ACC112 (cell line): ENCODE results near the gene ZNF200.
"Not testable (repeated sequence)": the region's sequence is repeated elsewhere in the genome, so short reads cannot be mapped to it uniquely, and the experiment has no call there.

ENCODE experiments used
- H2AFZ ChIP-seq: fragments of 200-600 bp; sonication (generic); one replicate; pipeline ENCODE4 v1.6.0; 2017; ENCODE audit warnings: antibody characterized with exemption, low read length; ENCODE audit not compliant: unreplicated experiment
- H3K27ac ChIP-seq: fragments of 200-600 bp; sonication (generic); 2 replicates; pipeline ENCODE4 v1.5.1; 2014; ENCODE audit warnings: low read depth, mild to moderate bottlenecking, antibody characterized with exemption, low read length, moderate library complexity
- H3K27me3 ChIP-seq: fragments of 200-600 bp; sonication (generic); 2 replicates; pipeline ENCODE4 v1.6.1; 2014; ENCODE audit warnings: mild to moderate bottlenecking, antibody characterized with exemption, low read length, moderate library complexity, mixed read lengths; ENCODE audit not compliant: insufficient read depth
- H3K36me3 ChIP-seq: fragments of 200-600 bp; sonication (generic); 2 replicates; pipeline ENCODE4 v1.6.1; 2016; ENCODE audit warnings: mild to moderate bottlenecking, antibody characterized with exemption, low read length, moderate library complexity, mixed read lengths; ENCODE audit not compliant: insufficient read depth
- H3K4me1 ChIP-seq: fragments of 200-600 bp; sonication (generic); one replicate; pipeline ENCODE4 v1.6.1; 2016; ENCODE audit warnings: low read length, mixed read lengths; ENCODE audit not compliant: insufficient read depth, unreplicated experiment, control insufficient read depth
- H3K4me3 ChIP-seq: fragments of 200-600 bp; sonication (generic); 2 replicates; pipeline ENCODE4 v1.5.1; 2014; ENCODE audit warnings: mild to moderate bottlenecking, low read depth, low read length
- H3K79me2 ChIP-seq: fragments of 200-600 bp; sonication (generic); one replicate; pipeline ENCODE4 v1.6.0; 2016; ENCODE audit warnings: low read length; ENCODE audit not compliant: control insufficient read depth, unreplicated experiment, insufficient read depth

Gene ZNF200

GRCh38 chr16:3270718-3271117 is 35.8 kb upstream of the ZNF200 start:
- not testable (repeated sequence) for H3K36me3 ChIP-seq, H3K4me3 ChIP-seq, H2AFZ ChIP-seq, H3K27me3 ChIP-seq, H3K79me2 ChIP-seq, H3K4me1 ChIP-seq, H3K27ac ChIP-seq

- H3K4me3 ChIP-seq = no peak overlapping the region
- H3K4me1 ChIP-seq = no peaks in the 10 kb centered on the region
- H3K36me3 ChIP-seq = no peaks in the 10 kb centered on the region
- H3K79me2 ChIP-seq = peaks cover 3% of the 10 kb centered on the region
- H2AFZ ChIP-seq = no peak overlapping the region
- no peaks in the 10 kb centered on the region for H3K27me3 ChIP-seq
- H3K27ac ChIP-seq = no peak overlapping the region
Observed at GRCh38 chr16:3268294-3268693, 33.3 kb upstream of the ZNF200 start.

GRCh38 chr16:3266873-3267537 is 32.0 kb upstream of the ZNF200 start:
- Histone ChIP-seq H3K27me3 (no peaks in the 10 kb centered on the region), H2AFZ (no peak overlapping the region), H3K36me3 (no peaks in the 10 kb centered on the region), H3K4me1 (no peaks in the 10 kb centered on the region), H3K27ac (no peak overlapping the region), H3K4me3 (no peak overlapping the region), H3K79me2 (peaks cover 3% of the 10 kb centered on the region)

- Histone ChIP-seq H3K4me1 (peaks cover 1% of the 10 kb centered on the region), H3K27me3 (no peaks in the 10 kb centered on the region), H3K36me3 (no peaks in the 10 kb centered on the region), H3K4me3 (peak overlapping the region; percentile 79), H2AFZ (peak overlapping the region; percentile 71), H3K79me2 (peaks cover 3% of the 10 kb centered on the region), H3K27ac (peak overlapping the region; percentile 98)
Observed at GRCh38 chr16:3264137-3265036, 29.4 kb upstream of the ZNF200 start.

GRCh38 chr16:3262517-3262916 is 27.6 kb upstream of the ZNF200 start:
- no peak overlapping the region for H3K27ac ChIP-seq
- peaks cover 6% of the 10 kb centered on the region for H3K4me1 ChIP-seq
- H3K36me3 ChIP-seq = no peaks in the 10 kb centered on the region
- no peak overlapping the region for H2AFZ ChIP-seq
- no peaks in the 10 kb centered on the region for H3K27me3 ChIP-seq
- H3K4me3 ChIP-seq = peak overlapping the region; percentile 79
- H3K79me2 ChIP-seq = peaks cover 3% of the 10 kb centered on the region

GRCh38 chr16:3259836-3260235 is 24.9 kb upstream of the ZNF200 start:
- Histone ChIP-seq H3K79me2 (no peaks in the 10 kb centered on the region), H3K4me1 (peaks cover 14% of the 10 kb centered on the region), H3K4me3 (no peak overlapping the region), H3K27me3 (no peaks in the 10 kb centered on the region), H3K27ac (no peak overlapping the region), H3K36me3 (no peaks in the 10 kb centered on the region), H2AFZ (no peak overlapping the region)

GRCh38 chr16:3256866-3257465 is 22.0 kb upstream of the ZNF200 start:
- Histone ChIP-seq H3K4me1 (peaks cover 14% of the 10 kb centered on the region), H3K27me3 (no peaks in the 10 kb centered on the region), H3K4me3 (no peak overlapping the region), H3K79me2 (no peaks in the 10 kb centered on the region), H3K27ac (peak overlapping the region; percentile 48; the same call in 1 of the 2 replicates), H2AFZ (no peak overlapping the region), H3K36me3 (no peaks in the 10 kb centered on the region)

GRCh38 chr16:3256146-3256865 is 21.3 kb upstream of the ZNF200 start, which contains the start of gene MEFV:
Gene MEFV, minus strand, starts transcription at chr16:3256633. Its CDS starts 46 bp downstream, at chr16:3256587.
- no peak within 1 kb of the TSS for H3K4me3 ChIP-seq

GRCh38 chr16:3254309-3254708 is 19.4 kb upstream of the ZNF200 start:
- H3K79me2 ChIP-seq = no peaks in the 10 kb centered on the region
- H3K27me3 ChIP-seq = 0 out of 2 replicates have a peak, but pooled peaks cover 7% of the 10 kb centered on the region
- peaks cover 12% of the 10 kb centered on the region for H3K4me1 ChIP-seq
- no peak overlapping the region for H3K4me3 ChIP-seq
- H3K36me3 ChIP-seq = no peaks in the 10 kb centered on the region
- H3K27ac ChIP-seq = no peak overlapping the region
- no peak overlapping the region for H2AFZ ChIP-seq

More at GRCh38 chr16:3256146-3256865, 21.3 kb upstream of the ZNF200 start, which contains the start of gene MEFV:
- Histone ChIP-seq H3K36me3 (no peaks in the 10 kb centered on the region), H2AFZ (no peak within 1 kb of the TSS), H3K4me1 (peaks cover 14% of the 10 kb centered on the region), H3K27ac (peak within 1 kb of the TSS; percentile 48; the same call in 1 of the 2 replicates), H3K27me3 (no peaks in the 10 kb centered on the region), H3K79me2 (no peaks in the 10 kb centered on the region)

GRCh38 chr16:3252967-3253366 is 18.0 kb upstream of the ZNF200 start:
- peaks cover 16% of the 10 kb centered on the region for H3K27me3 ChIP-seq
- no peak overlapping the region for H3K4me3 ChIP-seq
- no peak overlapping the region for H3K27ac ChIP-seq
- H2AFZ ChIP-seq = no peak overlapping the region
- no peaks in the 10 kb centered on the region for H3K36me3 ChIP-seq
- H3K4me1 ChIP-seq = peaks cover 8% of the 10 kb centered on the region
- no peaks in the 10 kb centered on the region for H3K79me2 ChIP-seq
